Measurements from ENCODE around the gene FRZB.

FRZB gene

DNA sequence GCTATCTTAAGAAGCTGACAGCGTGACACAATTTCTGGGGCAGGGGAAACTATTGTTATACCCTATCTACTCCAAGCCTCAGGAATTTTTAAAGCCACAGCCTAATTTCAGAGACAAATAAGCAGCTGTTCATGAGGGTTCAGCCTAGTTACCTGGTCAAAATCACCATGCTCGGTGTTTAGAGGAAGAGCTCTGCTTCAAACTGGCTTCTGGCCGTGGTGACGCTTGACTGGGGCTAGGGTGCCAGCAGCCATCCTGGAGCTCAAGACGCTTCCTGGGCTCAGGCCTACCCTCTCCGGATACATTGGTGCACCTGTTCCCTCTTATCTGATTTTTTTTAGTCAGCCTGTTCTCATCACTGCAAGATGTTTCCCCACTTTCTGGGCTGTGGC is 41.7 kb downstream of the FRZB start:
- TF ChIP-seq, protein P1, sequence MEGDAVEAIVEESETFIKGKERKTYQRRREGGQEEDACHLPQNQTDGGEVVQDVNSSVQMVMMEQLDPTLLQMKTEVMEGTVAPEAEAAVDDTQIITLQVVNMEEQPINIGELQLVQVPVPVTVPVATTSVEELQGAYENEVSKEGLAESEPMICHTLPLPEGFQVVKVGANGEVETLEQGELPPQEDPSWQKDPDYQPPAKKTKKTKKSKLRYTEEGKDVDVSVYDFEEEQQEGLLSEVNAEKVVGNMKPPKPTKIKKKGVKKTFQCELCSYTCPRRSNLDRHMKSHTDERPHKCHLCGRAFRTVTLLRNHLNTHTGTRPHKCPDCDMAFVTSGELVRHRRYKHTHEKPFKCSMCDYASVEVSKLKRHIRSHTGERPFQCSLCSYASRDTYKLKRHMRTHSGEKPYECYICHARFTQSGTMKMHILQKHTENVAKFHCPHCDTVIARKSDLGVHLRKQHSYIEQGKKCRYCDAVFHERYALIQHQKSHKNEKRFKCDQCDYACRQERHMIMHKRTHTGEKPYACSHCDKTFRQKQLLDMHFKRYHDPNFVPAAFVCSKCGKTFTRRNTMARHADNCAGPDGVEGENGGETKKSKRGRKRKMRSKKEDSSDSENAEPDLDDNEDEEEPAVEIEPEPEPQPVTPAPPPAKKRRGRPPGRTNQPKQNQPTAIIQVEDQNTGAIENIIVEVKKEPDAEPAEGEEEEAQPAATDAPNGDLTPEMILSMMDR (IDR thresholded peaks at IDR 0.05) = no peak
- no peak for TF ChIP-seq ZFX (IDR thresholded peaks at IDR 0.05; ENCODE audit: borderline replicate concordance)
- no peak overlapping the region for H3K27ac ChIP-seq

DNA sequence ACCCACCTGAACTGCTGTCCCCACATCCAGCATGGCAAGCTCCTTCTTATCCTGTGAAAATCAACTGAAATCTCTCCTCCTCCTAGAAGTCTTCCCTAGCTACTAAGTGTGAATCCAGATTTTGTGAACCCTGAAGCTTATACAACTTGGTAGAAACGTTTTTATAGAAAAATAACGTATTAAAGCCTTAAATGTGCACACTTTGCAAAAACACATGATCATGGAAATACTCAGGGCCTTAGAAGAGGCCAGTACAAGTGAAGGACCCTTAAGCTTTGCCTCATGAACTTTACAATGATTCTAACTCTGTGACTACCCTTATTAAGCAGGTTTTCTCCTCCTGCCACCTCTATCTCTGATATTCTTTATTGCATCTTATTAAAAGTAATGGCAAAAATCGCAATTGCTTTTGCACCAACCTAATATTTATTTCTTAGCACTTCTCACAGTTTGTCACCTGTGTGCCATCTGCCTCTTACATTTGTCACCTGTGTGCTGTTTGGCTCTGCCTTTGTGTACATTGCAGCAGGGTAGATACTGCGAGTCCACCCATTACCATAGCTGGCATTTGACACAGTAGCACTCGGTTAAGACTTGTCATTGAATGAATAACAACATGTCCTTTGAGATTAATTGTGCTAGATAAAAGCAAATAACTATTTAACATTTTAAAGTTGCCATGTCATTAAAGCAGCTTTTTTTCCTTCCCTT is 42.2 kb downstream of the FRZB start:
- no peak overlapping the region for H3K27ac ChIP-seq
- TF ChIP-seq ZFX (IDR thresholded peaks at IDR 0.05; ENCODE audit: borderline replicate concordance) = no peak
- TF ChIP-seq, protein P1 (IDR thresholded peaks at IDR 0.05) = no peak

DNA sequence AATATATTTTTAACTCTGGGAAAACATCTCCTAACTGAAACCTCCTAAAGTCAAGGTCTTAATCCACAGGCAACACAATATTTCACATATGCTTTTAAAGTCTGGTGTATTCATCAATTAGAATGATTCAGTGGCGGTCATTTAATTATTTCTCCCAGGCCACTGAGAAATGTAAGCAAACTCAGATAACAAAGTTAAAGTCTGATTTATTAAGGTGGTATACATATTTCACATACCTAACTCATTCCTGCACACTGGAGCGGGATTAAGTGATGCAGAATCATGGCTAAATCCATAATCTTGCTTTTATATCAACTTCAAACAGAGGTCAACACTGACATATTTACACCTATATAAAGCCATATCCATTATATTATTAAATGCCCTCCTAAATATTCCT is 43.7 kb downstream of the FRZB start:
- no peak overlapping the region for H3K27ac ChIP-seq
- TF ChIP-seq ZFX (IDR thresholded peaks at IDR 0.05; ENCODE audit: borderline replicate concordance) = no peak
- TF ChIP-seq, protein P1 (IDR thresholded peaks at IDR 0.05) = no peak

DNA sequence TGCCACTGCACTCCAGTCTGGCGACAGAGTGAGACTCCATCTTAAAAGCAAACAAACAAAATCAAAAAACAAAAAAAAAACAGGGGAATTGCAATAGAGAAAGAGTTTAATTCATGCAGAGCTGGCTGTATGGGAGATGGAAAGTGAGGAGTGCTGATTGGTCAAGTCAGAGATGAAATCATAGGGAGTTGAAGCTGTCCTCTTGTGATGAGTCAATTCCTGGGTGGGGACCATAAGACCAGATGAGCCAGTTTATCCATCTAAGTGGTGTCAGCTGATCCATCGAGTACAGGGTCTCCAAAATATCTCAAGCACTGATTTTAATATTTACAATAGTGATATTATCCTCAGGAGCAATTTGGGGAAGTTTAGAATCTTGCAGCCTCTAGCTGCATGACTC is 45.3 kb downstream of the FRZB start:
- no peak overlapping the region for H3K27ac ChIP-seq
- TF ChIP-seq ZFX (IDR thresholded peaks at IDR 0.05; ENCODE audit: borderline replicate concordance) = no peak
- TF ChIP-seq, protein P1 (IDR thresholded peaks at IDR 0.05) = no peak

DNA sequence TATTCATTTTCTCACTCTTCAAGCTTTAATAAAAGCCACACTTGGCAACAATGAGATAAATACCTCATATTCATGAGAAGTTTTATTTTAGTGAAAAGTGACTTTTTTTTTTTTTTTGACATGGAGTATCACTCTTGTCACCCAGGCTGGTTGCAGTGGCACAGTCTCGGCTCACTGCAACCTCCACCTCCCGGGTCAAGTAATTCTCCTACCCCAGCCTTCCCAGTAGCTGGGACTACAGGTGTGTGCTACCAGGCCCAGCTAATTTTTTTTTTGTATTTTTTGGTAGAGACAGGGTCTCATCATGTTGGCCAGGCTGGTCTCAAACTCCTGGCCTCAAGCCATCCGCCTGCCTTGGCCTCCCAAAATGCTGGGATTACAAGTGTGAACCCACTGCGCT is 47.0 kb downstream of the FRZB start:
- TF ChIP-seq, protein P1 (IDR thresholded peaks at IDR 0.05) = no peak
- TF ChIP-seq ZFX (IDR thresholded peaks at IDR 0.05; ENCODE audit: borderline replicate concordance) = no peak
- H3K27ac ChIP-seq = no peak overlapping the region

DNA sequence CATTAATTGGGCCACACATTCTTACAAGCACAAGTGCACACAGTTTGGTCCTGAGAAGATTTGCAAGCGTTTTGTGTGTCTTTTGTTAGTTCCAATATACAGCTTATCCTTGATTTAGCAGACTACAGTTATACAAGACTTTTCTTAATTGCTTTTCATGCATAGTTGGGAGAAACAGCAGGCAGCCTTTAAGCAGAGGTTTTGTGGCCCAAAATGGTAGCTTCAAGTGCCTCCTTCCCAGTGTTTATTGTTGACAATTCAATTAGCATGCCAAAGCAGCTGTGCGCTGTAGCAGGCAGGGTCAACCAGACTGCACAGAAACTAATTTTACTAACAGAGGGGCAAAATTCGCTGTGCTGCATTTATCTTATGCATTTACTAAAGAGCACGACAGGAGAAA is 47.5 kb downstream of the FRZB start:
- no peak for TF ChIP-seq ZFX (IDR thresholded peaks at IDR 0.05; ENCODE audit: borderline replicate concordance)
- no peak overlapping the region for H3K27ac ChIP-seq

DNA sequence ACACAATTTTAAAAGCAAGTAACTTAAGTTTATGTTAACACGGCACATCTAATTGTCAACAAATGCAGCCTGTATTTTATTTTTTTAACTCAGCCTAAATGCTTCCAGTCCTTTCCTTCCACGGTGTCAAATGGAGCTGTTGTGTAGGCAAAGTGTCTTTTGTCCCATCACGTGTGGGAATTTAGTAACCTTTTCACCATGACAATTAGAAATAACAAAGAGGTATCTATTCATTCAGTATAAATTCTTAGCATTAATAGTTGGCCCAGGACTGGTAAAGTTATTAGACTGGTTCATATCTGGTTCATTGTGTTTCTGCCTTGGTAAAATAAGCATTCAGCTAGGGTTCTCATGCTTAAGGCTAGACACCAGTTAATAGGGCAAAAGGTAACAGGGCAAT is 47.9 kb downstream of the FRZB start:
- H3K27ac ChIP-seq = no peak overlapping the region
- TF ChIP-seq, protein P1 (IDR thresholded peaks at IDR 0.05) = no peak
- TF ChIP-seq ZFX (IDR thresholded peaks at IDR 0.05; ENCODE audit: borderline replicate concordance) = no peak

DNA sequence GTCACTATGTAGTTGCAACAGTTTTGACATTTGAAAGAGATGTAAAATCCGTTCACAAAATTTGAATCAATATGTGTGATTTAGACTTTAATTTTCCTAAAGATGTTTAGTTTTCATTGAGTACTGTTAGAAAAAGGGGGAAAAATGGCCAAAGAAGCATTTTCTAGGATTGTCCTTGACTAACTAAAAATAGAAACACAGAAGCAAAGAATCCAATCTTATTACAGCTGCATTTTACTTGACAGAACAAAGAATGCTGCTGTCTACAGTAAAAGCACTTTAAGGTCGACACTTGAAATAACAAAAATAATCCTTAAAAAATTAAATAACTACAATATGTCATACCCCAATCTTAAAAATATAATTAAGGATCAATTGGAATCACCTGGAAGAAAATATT is 48.9 kb downstream of the FRZB start:
- no peak for TF ChIP-seq ZFX (IDR thresholded peaks at IDR 0.05; ENCODE audit: borderline replicate concordance)
- TF ChIP-seq, protein P1 (IDR thresholded peaks at IDR 0.05) = no peak
- H3K27ac ChIP-seq = no peak overlapping the region

Measured in 22Rv1 (cell line).